A673 (cell line): ENCODE measurements around the gene KIAA0319L.

Source experiments
- CTCF ChIP-seq: fragments of 300-800, 200-600 bp; sonication (generic); conservative IDR thresholded peaks from 2 replicates; pipeline ENCODE4 v1.5.1; 2017; ENCODE audit warnings: low read depth, mild to moderate bottlenecking, antibody characterized with exemption, low read length, moderate library complexity, mixed read lengths
- EZH2 ChIP-seq: fragments of 200-600 bp; sonication (generic); IDR thresholded peaks from 2 replicates; pipeline ENCODE4 v1.6.1; 2017; ENCODE audit warnings: borderline replicate concordance, low read depth, mild to moderate bottlenecking, mixed read lengths, antibody characterized with exemption, low read length; ENCODE audit not compliant: poor library complexity, severe bottlenecking

DNA sequence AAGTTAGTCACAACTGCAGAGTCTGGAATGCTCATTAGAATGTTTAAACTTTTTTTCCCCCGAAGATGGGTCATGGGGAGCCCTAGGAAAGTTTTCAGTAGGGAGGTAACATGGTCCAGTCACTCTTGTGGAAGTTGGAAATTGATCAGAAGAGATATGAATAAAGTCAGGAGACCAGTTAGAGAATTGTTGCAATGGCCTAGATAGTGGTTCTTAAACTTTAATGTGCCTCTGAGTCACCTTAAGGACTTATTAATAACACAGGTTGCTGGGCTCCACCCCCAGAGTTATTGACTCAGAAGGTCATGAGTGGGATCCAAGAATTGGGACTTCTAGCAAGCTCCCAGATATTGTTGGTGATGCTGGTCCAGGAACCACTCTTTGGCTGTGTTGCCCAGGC is 12.7 kb upstream of the KIAA0319L start:
- TF ChIP-seq CTCF (no peak), EZH2 (no peak)
